ENCODE data around the gene PPP6C. TPM values are rescaled to one million over a fixed set of nuclear protein-coding genes. Genes with fewer than 3 reads are reported as not detected.

The PPP6C gene
- total RNA-seq, 1 donor from 2014 or later, result 25.3 TPM

GRCh38 chr9:125156551-125156950, 33.1 kb downstream of the PPP6C start:
- no peak for DNase-seq (ENCODE audit: low read depth)
- H3K36me3 ChIP-seq (ENCODE audit: control insufficient read depth, insufficient read depth, low read length), result no peaks in the 10 kb centered on the region
- H3K4me3 ChIP-seq (ENCODE audit: low read depth, low read length), result no peak overlapping the region
- no peak for TF ChIP-seq CTCF (IDR thresholded peaks at IDR 0.05; ENCODE audit: insufficient read depth, low read length, poor library complexity, severe bottlenecking)
- H3K27me3 ChIP-seq (ENCODE audit: control insufficient read depth, insufficient read depth, low read length), result no peaks in the 10 kb centered on the region

- no peak for DNase-seq (ENCODE audit: low read depth)
- no peaks in the 10 kb centered on the region for H3K27me3 ChIP-seq (ENCODE audit: control insufficient read depth, insufficient read depth, low read length)
- no peak overlapping the region for H3K4me3 ChIP-seq (ENCODE audit: low read depth, low read length)
- TF ChIP-seq CTCF (IDR thresholded peaks at IDR 0.05; ENCODE audit: insufficient read depth, low read length, poor library complexity, severe bottlenecking), result no peak
- H3K36me3 ChIP-seq (ENCODE audit: control insufficient read depth, insufficient read depth, low read length), result peaks cover 2% of the 10 kb centered on the region
Observed at GRCh38 chr9:125153712-125154367, 35.8 kb downstream of the PPP6C start.

GRCh38 chr9:125151730-125152129, 37.9 kb downstream of the PPP6C start:
- DNase-seq (ENCODE audit: low read depth), result no peak
- Histone ChIP-seq H3K4me3 (ENCODE audit: low read depth, low read length) (no peak overlapping the region), H3K27me3 (ENCODE audit: control insufficient read depth, insufficient read depth, low read length) (no peaks in the 10 kb centered on the region), H3K36me3 (ENCODE audit: control insufficient read depth, insufficient read depth, low read length) (peaks cover 2% of the 10 kb centered on the region)
- TF ChIP-seq CTCF (IDR thresholded peaks at IDR 0.05; ENCODE audit: insufficient read depth, low read length, poor library complexity, severe bottlenecking), result no peak

GRCh38 chr9:125150349-125151245, 39.0 kb downstream of the PPP6C start:
- no peaks in the 10 kb centered on the region for H3K27me3 ChIP-seq (ENCODE audit: control insufficient read depth, insufficient read depth, low read length)
- no peak overlapping the region for H3K4me3 ChIP-seq (ENCODE audit: low read depth, low read length)
- peaks cover 2% of the 10 kb centered on the region for H3K36me3 ChIP-seq (ENCODE audit: control insufficient read depth, insufficient read depth, low read length)
- no peak for DNase-seq (ENCODE audit: low read depth)
- TF ChIP-seq CTCF (IDR thresholded peaks at IDR 0.05; ENCODE audit: insufficient read depth, low read length, poor library complexity, severe bottlenecking), result no peak

GRCh38 chr9:125147401-125147951, 42.1 kb downstream of the PPP6C start:
- Histone ChIP-seq H3K4me3 (ENCODE audit: low read depth, low read length) (no peak overlapping the region), H3K36me3 (ENCODE audit: control insufficient read depth, insufficient read depth, low read length) (peaks cover 2% of the 10 kb centered on the region), H3K27me3 (ENCODE audit: control insufficient read depth, insufficient read depth, low read length) (no peaks in the 10 kb centered on the region)
- TF ChIP-seq CTCF (IDR thresholded peaks at IDR 0.05; ENCODE audit: insufficient read depth, low read length, poor library complexity, severe bottlenecking), result no peak
- DNase-seq (ENCODE audit: low read depth), result no peak
